Hepatocyte (in vitro differentiated cells): ENCODE data around the gene MCMBP.
A peak's percentile ranks its signal among the peaks of the same experiment; 100 is the strongest.

Experiments
- EZH2 ChIP-seq: fragments of 200-600 bp; sonication (generic); IDR thresholded peaks from 2 replicates; pipeline ENCODE4 v1.6.1; 2016; ENCODE audit warnings: antibody characterized with exemption, mild to moderate bottlenecking, borderline replicate concordance
- EZH2phosphoT487 ChIP-seq: fragments of 200-600 bp; sonication (generic); IDR thresholded peaks from one replicate; pipeline ENCODE4 v1.6.1; 2018; ENCODE audit warnings: antibody characterized with exemption, mild to moderate bottlenecking, low read depth, moderate library complexity; ENCODE audit not compliant: unreplicated experiment, severe bottlenecking
- TF ChIP-seq, protein P1 (sequence below): fragments of 200-600 bp; sonication (generic); IDR thresholded peaks from 2 replicates; pipeline ENCODE4 v1.5.1; 2016; ENCODE audit warnings: antibody characterized with exemption, mild to moderate bottlenecking; ENCODE audit not compliant: poor library complexity

DNA sequence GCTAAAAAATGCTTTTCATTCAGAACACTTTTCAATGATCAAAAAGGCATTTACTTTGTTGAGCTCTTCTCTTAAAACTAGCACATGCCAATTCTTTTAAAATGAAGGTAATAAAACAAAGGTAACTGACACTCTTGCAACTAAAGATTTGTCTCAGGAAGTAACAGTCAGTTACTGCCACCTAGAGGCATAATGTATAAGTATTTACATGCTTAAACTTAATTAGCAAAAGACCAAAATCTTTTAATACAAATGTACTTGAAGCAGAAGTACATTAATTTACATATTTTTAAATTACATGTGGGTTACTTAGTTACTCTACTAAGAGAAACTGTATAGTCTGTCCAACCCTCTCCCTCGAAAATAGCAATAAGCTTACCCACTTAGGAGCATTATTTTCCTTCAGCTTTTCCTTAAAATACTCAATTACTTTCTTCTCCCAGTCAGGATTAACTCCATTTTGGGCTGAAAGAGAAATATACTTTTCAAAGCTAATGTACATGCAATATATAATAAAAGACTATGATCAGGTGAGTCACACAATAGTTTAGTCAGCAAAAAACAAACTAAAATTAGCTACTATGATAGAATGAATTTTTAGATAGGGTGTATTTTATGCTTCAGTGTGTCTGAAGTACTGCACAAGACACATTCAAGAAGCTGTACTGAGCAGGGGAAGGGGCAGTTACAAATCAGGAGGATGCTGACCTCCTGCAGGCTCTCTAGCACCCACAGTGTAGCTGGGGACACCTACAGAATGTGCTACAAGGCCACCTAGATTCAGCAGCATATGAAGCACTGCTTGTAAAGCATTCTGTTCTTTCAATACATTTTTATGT is 13.0 kb downstream of the MCMBP start:
- TF ChIP-seq, protein P1, sequence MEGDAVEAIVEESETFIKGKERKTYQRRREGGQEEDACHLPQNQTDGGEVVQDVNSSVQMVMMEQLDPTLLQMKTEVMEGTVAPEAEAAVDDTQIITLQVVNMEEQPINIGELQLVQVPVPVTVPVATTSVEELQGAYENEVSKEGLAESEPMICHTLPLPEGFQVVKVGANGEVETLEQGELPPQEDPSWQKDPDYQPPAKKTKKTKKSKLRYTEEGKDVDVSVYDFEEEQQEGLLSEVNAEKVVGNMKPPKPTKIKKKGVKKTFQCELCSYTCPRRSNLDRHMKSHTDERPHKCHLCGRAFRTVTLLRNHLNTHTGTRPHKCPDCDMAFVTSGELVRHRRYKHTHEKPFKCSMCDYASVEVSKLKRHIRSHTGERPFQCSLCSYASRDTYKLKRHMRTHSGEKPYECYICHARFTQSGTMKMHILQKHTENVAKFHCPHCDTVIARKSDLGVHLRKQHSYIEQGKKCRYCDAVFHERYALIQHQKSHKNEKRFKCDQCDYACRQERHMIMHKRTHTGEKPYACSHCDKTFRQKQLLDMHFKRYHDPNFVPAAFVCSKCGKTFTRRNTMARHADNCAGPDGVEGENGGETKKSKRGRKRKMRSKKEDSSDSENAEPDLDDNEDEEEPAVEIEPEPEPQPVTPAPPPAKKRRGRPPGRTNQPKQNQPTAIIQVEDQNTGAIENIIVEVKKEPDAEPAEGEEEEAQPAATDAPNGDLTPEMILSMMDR: peak; percentile 66
- TF ChIP-seq EZH2: no peak
- no peak for TF ChIP-seq EZH2phosphoT487
